CD4-positive, alpha-beta T cell treated with Interleukin-1 beta for 1 hour (primary cell): ENCODE measurements around the gene ADCY9.

Source experiments
- DNase-seq, 2 donors: peaks; one replicate each; pipeline ENCODE4 v3.0.0-alpha.2; 2020 to 2022

ADCY9 gene

GRCh38 chr16:3999479-4000325, 116.5 kb downstream of the ADCY9 start:
- no peak for DNase-seq

- no peak for DNase-seq
Measured at GRCh38 chr16:3998793-3999478, 117.3 kb downstream of the ADCY9 start.

GRCh38 chr16:3997231-3997841, 118.9 kb downstream of the ADCY9 start:
- no peak for DNase-seq

GRCh38 chr16:3995001-3995400, 121.2 kb downstream of the ADCY9 start:
- no peak for DNase-seq

DNA sequence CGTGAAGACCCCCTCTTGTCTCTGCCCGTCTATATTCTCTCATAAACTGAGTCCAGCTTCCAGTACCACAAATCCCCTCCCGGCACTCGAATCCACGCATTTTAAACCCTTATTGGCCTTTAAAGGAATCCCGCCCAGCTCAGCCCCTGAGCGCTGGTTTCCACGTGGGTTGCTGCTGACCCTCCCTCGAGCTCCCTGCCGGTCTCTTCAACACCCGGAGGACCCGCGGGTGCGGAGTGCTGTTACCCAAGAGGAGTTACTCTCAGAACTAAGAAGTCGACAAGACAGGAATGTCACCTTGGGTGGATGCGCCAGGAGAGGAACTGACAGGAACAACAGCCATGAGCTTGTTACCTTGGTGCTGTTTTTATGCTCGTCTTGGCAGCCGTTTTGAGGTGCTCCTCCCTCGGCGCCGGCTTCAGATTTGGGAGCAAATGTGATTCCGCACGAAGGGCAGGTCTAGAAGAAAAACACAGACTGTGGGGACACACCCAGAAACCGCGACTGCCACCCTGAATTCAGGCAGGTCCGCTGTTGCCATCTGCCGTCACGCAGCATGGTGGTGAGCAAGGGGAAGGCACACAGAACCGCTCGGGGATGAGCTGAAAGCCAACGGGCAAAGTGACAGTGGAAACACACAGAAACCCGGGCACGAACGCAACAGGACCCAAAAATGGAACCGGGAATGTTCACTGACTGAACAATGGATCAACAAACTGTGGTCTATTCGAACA, 123.0 kb downstream of the ADCY9 start:
- DNase-seq, result no peak

GRCh38 chr16:3992297-3993051, 123.8 kb downstream of the ADCY9 start:
- DNase-seq, result no peak

DNA sequence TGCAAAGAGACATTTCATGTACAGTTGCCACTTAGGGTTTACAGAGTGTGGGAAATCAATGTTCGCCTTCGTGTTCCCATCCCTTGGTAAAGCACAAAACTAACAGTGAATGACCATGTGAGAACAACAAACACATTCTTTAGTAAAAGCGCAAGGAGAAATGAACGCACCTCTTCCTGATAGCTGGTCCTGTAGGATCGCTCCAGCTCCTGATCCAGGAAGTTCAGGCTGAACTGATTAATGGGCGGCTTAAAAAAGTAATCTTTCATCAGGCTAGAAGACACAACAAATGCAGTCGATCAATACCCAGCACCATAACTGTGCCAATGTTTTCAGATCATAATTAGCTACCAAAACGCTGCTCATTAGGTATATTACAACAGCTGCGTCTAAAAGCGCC, 127.4 kb downstream of the ADCY9 start:
- no peak for DNase-seq

GRCh38 chr16:3988011-3988410, 128.2 kb downstream of the ADCY9 start:
- DNase-seq, result no peak

GRCh38 chr16:3987231-3987630, 129.0 kb downstream of the ADCY9 start:
- DNase-seq, result no peak

DNA sequence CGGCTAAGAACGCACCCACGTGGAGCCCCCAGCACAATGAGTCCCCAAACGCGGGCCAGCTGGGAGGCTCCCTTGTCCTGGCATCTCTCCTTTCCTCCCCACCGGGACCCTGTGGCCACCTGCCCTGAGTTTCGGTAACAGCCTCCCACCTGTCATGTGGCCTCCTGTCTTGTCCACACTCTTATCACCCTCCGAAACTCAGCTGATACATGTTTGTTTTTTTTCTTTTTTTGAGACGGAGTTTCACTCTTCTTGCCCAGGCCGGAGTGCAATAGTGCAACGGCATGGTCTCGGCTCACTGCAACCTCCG, 130.1 kb downstream of the ADCY9 start:
- DNase-seq, result no peak

- no peak for DNase-seq
Measured at GRCh38 chr16:3984111-3985060, 131.9 kb downstream of the ADCY9 start.

- peak; percentile 55 to 58 for DNase-seq
Measured at GRCh38 chr16:3983081-3983520, 133.1 kb downstream of the ADCY9 start.

DNA sequence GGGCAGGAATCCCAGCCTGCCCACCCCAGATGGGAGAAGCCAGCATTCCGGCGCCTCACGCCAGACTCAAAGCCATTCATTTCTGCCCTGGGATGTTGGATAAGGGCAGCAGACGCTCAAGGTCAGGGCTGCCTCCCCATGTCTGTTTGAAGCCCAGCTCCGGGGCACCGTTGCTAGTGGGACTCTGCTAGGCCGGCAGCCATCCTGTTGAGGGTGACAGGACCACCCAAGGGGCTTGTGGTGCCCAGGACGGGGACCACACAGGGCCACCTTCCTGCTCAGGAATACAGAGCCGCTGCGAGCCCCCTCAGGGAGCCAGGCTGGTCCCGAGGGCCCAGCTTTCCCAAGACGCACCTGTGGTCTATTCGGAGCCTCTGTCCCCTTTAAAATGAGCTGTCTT, 134.0 kb downstream of the ADCY9 start:
- DNase-seq, result no peak

GRCh38 chr16:3980253-3981111, 135.8 kb downstream of the ADCY9 start:
- DNase-seq, result no peak

GRCh38 chr16:3979518-3979917, 136.7 kb downstream of the ADCY9 start:
- DNase-seq, result no peak

DNA sequence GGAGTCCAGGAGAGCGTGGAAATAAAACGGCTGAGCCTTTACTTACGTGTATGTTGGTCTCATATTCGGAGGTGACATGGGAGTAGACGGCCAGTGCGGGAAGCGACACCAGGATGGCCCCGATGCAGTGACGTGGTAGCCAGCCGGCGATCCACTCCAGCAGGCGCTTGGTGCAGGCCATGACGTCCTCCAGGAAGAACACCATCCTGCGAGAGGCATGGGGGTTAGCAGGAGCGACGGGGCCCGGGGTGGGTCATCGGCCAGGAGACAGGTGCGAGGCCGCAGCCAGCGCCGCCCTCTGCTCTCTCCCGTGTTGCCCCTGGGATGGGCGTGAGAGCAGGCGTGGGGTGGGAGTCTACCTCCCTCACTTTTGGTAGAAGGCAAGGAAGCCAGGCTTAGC, 137.2 kb downstream of the ADCY9 start:
- DNase-seq, result no peak

DNA sequence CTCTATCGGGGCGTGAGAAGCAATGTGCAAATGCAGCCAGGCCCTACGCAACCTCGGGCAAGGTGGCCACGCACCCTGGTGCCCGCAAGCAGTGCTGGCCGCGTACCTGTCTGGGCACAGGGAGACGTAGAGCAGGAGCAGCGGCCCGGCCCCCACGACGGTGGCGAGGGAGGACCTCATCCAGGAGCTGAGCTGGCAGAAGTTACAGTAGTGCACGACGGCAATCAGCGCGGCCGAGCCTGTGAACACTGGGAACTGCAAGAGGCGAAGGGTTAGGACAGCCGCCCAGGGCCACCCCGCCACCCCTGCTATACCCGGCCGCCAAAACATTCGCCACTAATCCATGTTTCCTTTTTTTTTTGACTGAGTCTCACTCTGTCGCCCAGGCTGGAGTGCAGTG, 138.9 kb downstream of the ADCY9 start:
- no peak for DNase-seq

DNA sequence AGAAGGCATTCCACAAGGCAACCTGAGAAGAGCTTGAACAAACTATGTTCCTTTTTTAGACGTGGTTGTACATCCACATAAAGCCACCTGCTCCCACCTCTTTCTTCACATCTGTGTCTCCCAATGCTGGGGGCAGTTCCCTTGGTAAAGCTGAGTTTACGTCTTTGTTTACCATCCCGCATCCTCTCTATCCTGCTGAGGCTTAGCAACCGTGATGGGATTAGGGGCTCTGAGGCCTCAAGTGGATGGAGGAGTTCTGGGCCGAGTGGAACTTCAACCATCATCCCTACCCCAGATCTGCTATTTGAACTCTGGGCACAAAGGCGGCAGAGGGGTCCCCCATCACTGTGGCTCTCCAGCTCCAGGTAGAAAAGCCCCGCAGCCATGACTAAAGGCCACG, 141.5 kb downstream of the ADCY9 start:
- no peak for DNase-seq

DNA sequence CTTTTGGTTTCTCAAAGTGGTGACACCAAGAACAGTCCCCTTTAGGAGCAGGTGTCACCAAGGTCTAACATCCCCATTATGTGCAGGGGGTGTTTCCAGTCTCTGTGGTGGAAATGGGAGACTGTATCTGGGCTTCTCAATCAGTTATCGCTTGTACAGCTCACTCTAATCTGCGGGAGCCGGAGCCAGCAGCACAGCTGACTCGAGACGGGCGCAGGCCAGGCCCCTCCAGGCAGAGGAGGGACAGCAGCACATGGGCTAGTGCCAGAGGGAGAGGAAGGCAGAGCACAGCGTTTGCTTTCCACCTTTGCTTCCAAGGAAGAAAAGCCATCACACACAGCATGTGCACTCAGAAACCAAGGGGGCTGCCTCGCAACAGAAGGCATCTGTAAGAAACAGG, 144.5 kb downstream of the ADCY9 start:
- DNase-seq, result no peak

- DNase-seq, result no peak
Measured at GRCh38 chr16:3971261-3971660, 145.0 kb downstream of the ADCY9 start.
